HCT116 (cell line): Measurements from ENCODE around the gene SMARCD1. TPM values are rescaled to one million over a fixed set of nuclear protein-coding genes. Genes with fewer than 3 reads are reported as not detected.

ENCODE experiments used
- ATAC-seq: fragments of 200-7000 bp; cut with Tn5 transposase; 2 replicates; pipeline ENCODE4 v1.9.1; 2020; ENCODE audit warnings: mild to moderate bottlenecking, moderate library complexity
- BruUV-seq: library from RNA; stranded (reverse); fragments of 400-500 nt; replicated peaks from 2 replicates; lab custom pipeline; 2021; lab: Mats Ljungman, UMichigan
- CTCF ChIA-PET: fragments of 300-600 bp; sonication (Branson Sonifier 250); formaldehyde crosslinking; loops from one replicate; lab custom pipeline; 2021; ENCODE audit warnings: antibody characterized with exemption; lab: Charles Lee
- POLR2A ChIA-PET: fragments of 300-600, 350-600 bp; sonication (Branson Sonifier 250); formaldehyde crosslinking; loops from one replicate; lab custom pipeline; 2021; ENCODE audit warnings: antibody characterized with exemption; lab: Charles Lee
- RAD21 ChIA-PET, 2 experiments: fragments of 300-600 bp; sonication (Branson Sonifier 250); formaldehyde crosslinking; loops; one replicate each; lab custom pipeline; 2023; ENCODE audit warnings: low total read pairs in 2 of 2; ENCODE audit not compliant: uncharacterized antibody in 2 of 2, unreplicated experiment in 2 of 2, low non-redundant PET in 1 of 2; lab: Charles Lee
- DNase-seq: peaks from one replicate; pipeline ENCODE4 v3.0.0-alpha.2; 2010; ENCODE audit warnings: low read depth, low spot score
- H2AFZ ChIP-seq: fragments of 200-600 bp; shearing (Covaris generic), sonication (generic); 2 replicates; pipeline ENCODE4 v1.6.1; 2017; ENCODE audit warnings: low read depth, mixed run types, mixed read lengths, antibody characterized with exemption, low read length; ENCODE audit not compliant: poor library complexity, severe bottlenecking
- H3K27ac ChIP-seq: 2 replicates; pipeline ENCODE4 v1.5.1; 2012; ENCODE audit warnings: low read depth, low read length
- H3K27me3 ChIP-seq: fragments of 200-600 bp; sonication (generic); 2 replicates; pipeline ENCODE4 v1.6.1; 2016; ENCODE audit warnings: mixed run types, low read length, mixed read lengths; ENCODE audit not compliant: insufficient read depth
- H3K36me3 ChIP-seq, 2 experiments: fragments of 200-500 bp in 1 of 2; fragments of 200-600 bp in 1 of 2; sonication (Bioruptor generic) in 1 of 2; sonication (generic) in 1 of 2; 2 replicates each; pipeline versions ENCODE4 v1.5.1 to v1.6.1; 2014 to 2016; ENCODE audit warnings: low read length in 2 of 2, inconsistent platforms in 1 of 2, mixed read lengths in 1 of 2, mixed run types in 1 of 2; ENCODE audit not compliant: insufficient read depth in 2 of 2, control insufficient read depth in 1 of 2
- H3K4me1 ChIP-seq, 2 experiments: fragments of 200-600 bp in 1 of 2; sonication (generic) in 1 of 2; 2 replicates each; pipeline versions ENCODE4 v1.5.1 to v1.6.1; 2012 to 2017; ENCODE audit warnings: low read length in 2 of 2, inconsistent platforms in 1 of 2, mild to moderate bottlenecking in 1 of 2, mixed read lengths in 1 of 2, mixed run types in 1 of 2, moderate library complexity in 1 of 2; ENCODE audit not compliant: insufficient read depth in 2 of 2, control insufficient read depth in 1 of 2
- H3K4me2 ChIP-seq: fragments of 200-600 bp; sonication (generic); 2 replicates; pipeline ENCODE4 v1.6.1; 2017; ENCODE audit warnings: mixed run types, low read length, mixed read lengths
- H3K4me3 ChIP-seq, 2 experiments: fragments of 200-600 bp in 1 of 2; sonication (generic) in 1 of 2; replicated peaks in 1 of 2; 2 replicates each; pipeline ENCODE4 v1.5.1; 2011 to 2016; ENCODE audit warnings: low read length in 2 of 2, control low read depth in 1 of 2, low read depth in 1 of 2, mild to moderate bottlenecking in 1 of 2, mixed read lengths in 1 of 2, mixed run types in 1 of 2
- H3K79me2 ChIP-seq: fragments of 200-600 bp; sonication (generic); 2 replicates; pipeline ENCODE4 v1.6.1; 2017; ENCODE audit warnings: mild to moderate bottlenecking, mixed run types, low read length, moderate library complexity, mixed read lengths; ENCODE audit not compliant: insufficient read depth
- H3K9ac ChIP-seq: fragments of 200-600 bp; sonication (generic); 2 replicates; pipeline ENCODE4 v1.6.1; 2016; ENCODE audit warnings: low read length, mixed read lengths
- H3K9me2 ChIP-seq: fragments of 200-600 bp; sonication (generic), shearing (Covaris generic); 2 replicates; pipeline ENCODE4 v1.6.1; 2017; ENCODE audit warnings: mixed run types, mild to moderate bottlenecking, moderate library complexity; ENCODE audit not compliant: insufficient read depth
- H3K9me3 ChIP-seq, 2 experiments: fragments of 200-500 bp in 1 of 2; fragments of 200-600 bp in 1 of 2; sonication (Bioruptor generic) in 1 of 2; sonication (generic) in 1 of 2; 2 replicates each; pipeline ENCODE4 v1.6.1; 2014 to 2017; ENCODE audit warnings: low read length in 2 of 2, mixed read lengths in 2 of 2, inconsistent platforms in 1 of 2, low read depth in 1 of 2, mild to moderate bottlenecking in 1 of 2, mixed run types in 1 of 2, moderate library complexity in 1 of 2; ENCODE audit not compliant: control insufficient read depth in 1 of 2, insufficient read depth in 1 of 2
- H4K20me1 ChIP-seq: fragments of 200-600 bp; sonication (generic), shearing (Covaris generic); 2 replicates; pipeline ENCODE4 v1.6.1; 2017; ENCODE audit warnings: mixed run types, mild to moderate bottlenecking, moderate library complexity; ENCODE audit not compliant: insufficient read depth
- CBX3 ChIP-seq: IDR thresholded peaks from 2 replicates; pipeline ENCODE4 v1.6.1; 2012; ENCODE audit warnings: low read depth
- CTCF ChIP-seq, 3 experiments: fragments of 200-600 bp in 1 of 3; sonication (generic) in 1 of 3; IDR thresholded peaks in 2 of 3; conservative IDR thresholded peaks in 1 of 3; 2 replicates each; pipeline ENCODE4 v1.5.1; 2012 to 2017; ENCODE audit warnings: low read depth in 2 of 3, low read length in 2 of 3, antibody characterized with exemption in 1 of 3, borderline replicate concordance in 1 of 3, control low read depth in 1 of 3, mild to moderate bottlenecking in 1 of 3, mixed read lengths in 1 of 3, mixed run types in 1 of 3, moderate library complexity in 1 of 3; ENCODE audit not compliant: insufficient read depth in 1 of 3
- EGR1 ChIP-seq: IDR thresholded peaks from 2 replicates; pipeline ENCODE4 v1.6.1; 2012; ENCODE audit warnings: low read depth
- ELF1 ChIP-seq: IDR thresholded peaks from 2 replicates; pipeline ENCODE4 v1.6.1; 2012; ENCODE audit warnings: low read depth, borderline replicate concordance
- EZH2 ChIP-seq: fragments of 200-600 bp; sonication (generic); IDR thresholded peaks from 2 replicates; pipeline ENCODE4 v1.6.1; 2017; ENCODE audit warnings: antibody characterized with exemption, mixed run types
- EZH2phosphoT487 ChIP-seq: fragments of 200-600 bp; IDR thresholded peaks from 2 replicates; pipeline ENCODE4 v1.6.1; 2018; ENCODE audit warnings: antibody characterized with exemption, borderline replicate concordance
- FOSL1 ChIP-seq: IDR thresholded peaks from 2 replicates; pipeline ENCODE4 v1.6.1; 2012; ENCODE audit warnings: low read depth
- JUND ChIP-seq: IDR thresholded peaks from 2 replicates; pipeline ENCODE4 v1.6.1; 2012
- MAX ChIP-seq: IDR thresholded peaks from 2 replicates; pipeline ENCODE4 v1.6.1; 2012
- POLR2AphosphoS5 ChIP-seq: IDR thresholded peaks from 2 replicates; pipeline ENCODE4 v1.6.1; 2011; ENCODE audit warnings: mild to moderate bottlenecking, low read depth, low read length, moderate library complexity
- RAD21 ChIP-seq: IDR thresholded peaks from 2 replicates; pipeline ENCODE4 v1.6.1; 2012; ENCODE audit warnings: low read depth, mild to moderate bottlenecking
- REST ChIP-seq: IDR thresholded peaks from 2 replicates; pipeline ENCODE4 v1.6.1; 2012; ENCODE audit warnings: low read depth
- SIN3A ChIP-seq: IDR thresholded peaks from 2 replicates; pipeline ENCODE4 v1.6.1; 2012; ENCODE audit warnings: low read depth
- SP1 ChIP-seq: IDR thresholded peaks from 2 replicates; pipeline ENCODE4 v1.6.1; 2012; ENCODE audit warnings: low read depth
- SRF ChIP-seq: IDR thresholded peaks from 2 replicates; pipeline ENCODE4 v1.6.1; 2012; ENCODE audit warnings: low read depth
- TCF7L2 ChIP-seq: IDR thresholded peaks from 2 replicates; pipeline ENCODE4 v1.7.0; 2011; ENCODE audit warnings: borderline replicate concordance, inconsistent platforms; ENCODE audit not compliant: insufficient read depth, insufficient read length; ENCODE audit errors: extremely low read depth
- YY1 ChIP-seq: IDR thresholded peaks from 2 replicates; pipeline ENCODE4 v1.6.1; 2011; ENCODE audit warnings: low read length, low read depth, moderate library complexity, mild to moderate bottlenecking; ENCODE audit not compliant: insufficient replicate concordance; ENCODE audit errors: extremely low read depth
- ZBTB33 ChIP-seq: IDR thresholded peaks from 2 replicates; pipeline ENCODE4 v1.6.1; 2011; ENCODE audit warnings: mild to moderate bottlenecking, low read length, moderate library complexity; ENCODE audit not compliant: insufficient replicate concordance; ENCODE audit errors: extremely low read depth
- ZFX ChIP-seq: fragments of 450-650 bp; IDR thresholded peaks from 2 replicates; pipeline ENCODE4 v1.6.1; 2017
- ZNF274 ChIP-seq: fragments of 200-500 bp; sonication (Bioruptor generic); IDR thresholded peaks from 2 replicates; pipeline ENCODE4 v1.6.1; 2014; ENCODE audit warnings: mild to moderate bottlenecking, low read depth, low read length, inconsistent platforms
- intact Hi-C: fragments of 100-400 bp; cut with micrococcal nuclease; formaldehyde crosslinking; loops from 2 replicates; pipeline ENCODE4 v1.10.0; 2022
- total RNA-seq: library from RNA; stranded (reverse); gene quantifications from one replicate; pipeline ENCODE4 v1.2.1, GENCODE V29; 2021; ENCODE audit not compliant: unreplicated experiment

Gene SMARCD1
- total RNA-seq, 1 experiment from 2014 or later = 64.8 TPM

GRCh38 chr12:50111395-50111692, 26.2 kb downstream of the SMARCD1 start:
- Histone ChIP-seq H2AFZ (no peak overlapping the region), H3K9me3 (no peaks in the 10 kb centered on the region), H3K4me3 (peak overlapping the region; percentile 15 to 36), H3K79me2 (peaks cover 35% of the 10 kb centered on the region), H3K4me2 (peak overlapping the region; percentile 64), H3K4me1 (peaks cover 20 to 22% of the 10 kb centered on the region in 2 experiments), H3K9me2 (no peaks in the 10 kb centered on the region), H3K36me3 (no peaks in the 10 kb centered on the region), H4K20me1 (no peaks in the 10 kb centered on the region), H3K27me3 (no peaks in the 10 kb centered on the region), H3K27ac (no peak overlapping the region), H3K9ac (no peak overlapping the region)
- intact Hi-C loops = loop anchor here (2.0 to 5.0 kb wide), 2 partner anchors 55 to 201 kb away; partner anchors contain the start of gene CERS5
- POLR2A ChIA-PET = interaction anchor here (0.8 to 2.8 kb wide), 10 partner anchors 10 to 370 kb away, joined by 3 to 20 read pairs (median 4); partner anchors contain the start of genes CERS5, SMARCD1 and TMBIM6
- TF ChIP-seq ZBTB33 (no peak), EGR1 (no peak), YY1 (no peak), FOSL1 (no peak), SRF (no peak), SIN3A (no peak), JUND (no peak), CBX3 (no peak), RAD21 (no peak), CTCF (IDR thresholded peaks at IDR 0.05 in 2 of 3, conservative IDR thresholded peaks at IDR 0.05 in 1 of 3; ENCODE audit: borderline replicate concordance in 1 of 3, insufficient read depth in 1 of 3, low read depth in 2 of 3, low read length in 2 of 3) (no peak), SP1 (no peak), ZNF274 (no peak), ELF1 (no peak), POLR2AphosphoS5 (no peak), TCF7L2 (no peak), ZFX (no peak), REST (no peak), EZH2phosphoT487 (no peak), MAX (no peak), EZH2 (no peak)
- CTCF ChIA-PET = interaction anchor here (0.7 to 3.8 kb wide), 28 partner anchors 8 to 813 kb away, joined by 3 to 33 read pairs (median 4); partner anchors contain the start of genes CERS5, GPD1 and SMARCD1
- BruUV-seq = no TSS peak
- DNase-seq (no peak), ATAC-seq (no peak)
- RAD21 ChIA-PET = interaction anchor here (0.5 to 1.7 kb wide), 5 partner anchors 27 to 203 kb away, joined by 3 to 6 read pairs (median 4); partner anchors contain the start of genes CERS5 (in 1 of the 2) and SMARCD1 (in 1 of the 2)
